Central memory CD8-positive, alpha-beta T cell (primary cell): ENCODE results near the gene NUP210.
"Not testable (repeated sequence)": the region's sequence is repeated elsewhere in the genome, so short reads cannot be mapped to it uniquely, and the experiment has no call there.

ENCODE experiments used
- ATAC-seq: fragments of 150-1000 bp; cut with Tn5 transposase; replicated peaks from 2 replicates; pipeline ENCODE4 v1.10.0; 2022; ENCODE audit warnings: mild to moderate bottlenecking, moderate FRiP score, moderate number of reproducible peaks; ENCODE audit not compliant: poor library complexity, severe bottlenecking; ENCODE audit errors: extremely low read depth
- DNase-seq, 2 donors: peaks; one replicate each; pipeline ENCODE4 v3.0.0; 2021; ENCODE audit warnings: low spot score in 2 of 2
- H3K27ac Mint-ChIP-seq: one replicate; pipeline ENCODE4 v1.8.0; 2022; ENCODE audit warnings: low read depth, mild to moderate bottlenecking, moderate library complexity, mixed read lengths
- H3K27me3 Mint-ChIP-seq: one replicate; pipeline ENCODE4 v1.8.0; 2022; ENCODE audit warnings: mixed read lengths
- H3K36me3 Mint-ChIP-seq: one replicate; pipeline ENCODE4 v1.8.0; 2022; ENCODE audit warnings: mild to moderate bottlenecking, moderate library complexity, mixed read lengths; ENCODE audit not compliant: insufficient read depth
- H3K4me1 Mint-ChIP-seq: one replicate; pipeline ENCODE4 v1.8.0; 2022; ENCODE audit warnings: mixed read lengths
- H3K4me3 Mint-ChIP-seq: one replicate; pipeline ENCODE4 v1.8.0; 2022; ENCODE audit warnings: mild to moderate bottlenecking, moderate library complexity, mixed read lengths
- H3K9me3 Mint-ChIP-seq: one replicate; pipeline ENCODE4 v1.8.0; 2022; ENCODE audit warnings: mixed read lengths

Gene NUP210

GRCh38 chr3:13452490-13453335 lies 32.6 kb upstream of the NUP210 start:
- ATAC-seq (no peak), DNase-seq (peak in 1 of 2 donors; percentile 29)
- Mint-ChIP-seq H3K9me3 (no peaks in the 10 kb centered on the region), H3K4me3 (peak overlapping the region; percentile 94), H3K36me3 (peaks cover 3% of the 10 kb centered on the region), H3K27me3 (no peaks in the 10 kb centered on the region), H3K4me1 (peaks cover 14% of the 10 kb centered on the region), H3K27ac (no peak overlapping the region)

DNA sequence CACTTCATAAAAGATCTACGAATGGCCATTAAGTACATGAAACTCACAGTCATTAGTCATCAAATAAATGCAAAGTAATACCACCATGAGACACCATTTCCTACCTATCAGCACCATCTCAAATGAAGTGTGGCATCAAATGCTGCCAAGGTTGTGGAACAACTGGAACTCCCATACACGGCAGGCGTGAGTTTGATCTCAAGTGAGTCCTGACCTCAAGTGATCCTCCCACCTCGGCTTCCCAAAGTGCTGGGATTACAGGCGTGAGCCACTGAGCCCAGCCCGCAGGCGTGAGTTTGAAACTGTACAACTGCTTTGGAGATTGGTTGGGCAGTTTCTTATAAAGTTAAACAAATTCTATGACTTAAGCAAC lies 31.2 kb upstream of the NUP210 start:
- Mint-ChIP-seq H3K27me3 (no peaks in the 10 kb centered on the region), H3K9me3 (no peaks in the 10 kb centered on the region), H3K36me3 (peaks cover 3% of the 10 kb centered on the region), H3K4me3 (peak overlapping the region; percentile 94), H3K4me1 (peaks cover 14% of the 10 kb centered on the region), H3K27ac (peak overlapping the region; percentile 74)
- ATAC-seq (peak; percentile 37), DNase-seq (no peak)

DNA sequence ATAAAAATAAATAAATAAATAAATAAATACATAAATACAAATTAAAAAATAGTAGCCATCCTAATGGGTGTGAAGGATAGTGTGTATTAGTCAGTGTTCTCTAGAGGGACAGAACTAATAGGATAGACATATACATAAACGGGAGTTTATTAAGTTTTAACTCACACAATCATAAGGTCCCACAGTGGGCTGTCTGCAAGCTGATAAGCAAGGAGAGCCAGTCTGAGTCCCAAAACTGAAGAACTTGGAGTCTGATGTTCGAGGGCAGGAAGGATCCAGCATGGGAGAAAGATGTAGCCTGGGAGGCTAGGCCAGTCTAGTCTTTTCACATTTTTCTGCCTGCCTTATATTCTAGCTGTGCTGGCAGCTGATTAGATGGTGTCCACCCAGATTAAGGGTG lies 22.8 kb upstream of the NUP210 start:
- H3K27ac Mint-ChIP-seq, H3K4me3 Mint-ChIP-seq, H3K9me3 Mint-ChIP-seq, DNase-seq, ATAC-seq, H3K27me3 Mint-ChIP-seq, H3K4me1 Mint-ChIP-seq, H3K36me3 Mint-ChIP-seq: not testable (repeated sequence)

DNA sequence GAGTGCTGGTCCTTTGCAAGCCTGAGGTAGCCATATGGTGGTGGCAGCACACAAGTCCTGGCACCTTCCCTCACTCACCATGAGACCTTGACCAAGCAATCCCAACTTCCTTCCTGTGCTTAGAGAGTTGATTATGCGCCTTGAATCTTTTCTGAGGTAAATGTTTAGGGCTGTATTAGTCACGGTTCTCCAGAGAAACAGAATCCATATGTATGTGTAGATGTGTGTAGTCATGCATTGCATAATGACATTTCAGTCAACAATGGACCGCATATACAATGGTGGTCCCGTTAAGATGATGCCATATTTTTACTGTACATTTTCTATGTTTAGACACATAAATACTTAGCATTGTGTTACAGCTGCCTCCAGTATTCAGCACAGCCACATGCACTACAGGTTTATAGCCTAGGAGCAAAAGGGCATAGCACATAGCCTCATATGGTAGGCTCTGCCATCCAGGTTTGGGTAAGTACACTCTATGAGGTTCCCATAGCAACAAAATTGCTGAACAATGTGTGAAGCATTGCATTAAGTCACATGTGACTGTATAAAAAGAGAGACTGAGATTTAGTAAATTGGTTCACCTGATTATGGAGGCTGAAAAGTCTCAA lies 20.2 kb upstream of the NUP210 start:
- no peak for DNase-seq
- Mint-ChIP-seq H3K27ac (no peak overlapping the region), H3K36me3 (peaks cover 1% of the 10 kb centered on the region), H3K27me3 (no peaks in the 10 kb centered on the region), H3K9me3 (no peaks in the 10 kb centered on the region), H3K4me3 (no peak overlapping the region), H3K4me1 (no peaks in the 10 kb centered on the region)
- no peak for ATAC-seq

DNA sequence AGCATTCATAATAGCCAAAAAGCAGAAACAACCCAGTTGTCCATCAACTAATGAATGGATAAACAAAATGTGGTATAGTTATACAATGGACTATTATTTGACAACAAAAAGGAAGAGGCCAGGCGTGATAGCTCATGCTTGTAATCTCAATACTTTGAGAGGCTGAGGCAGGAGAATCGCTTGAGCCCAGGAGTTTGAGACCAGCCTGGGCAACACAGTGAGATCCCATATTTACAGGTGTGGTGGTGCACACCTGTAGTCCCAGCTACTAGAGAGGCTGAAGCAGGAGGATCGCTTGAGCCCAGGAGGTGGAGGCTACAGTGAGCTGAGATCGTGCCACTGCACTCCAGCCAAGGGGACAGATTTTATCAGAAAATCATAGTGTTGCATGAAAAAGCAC lies 16.1 kb upstream of the NUP210 start:
- not testable (repeated sequence) for ATAC-seq, DNase-seq, H3K9me3 Mint-ChIP-seq, H3K4me1 Mint-ChIP-seq, H3K4me3 Mint-ChIP-seq, H3K27me3 Mint-ChIP-seq, H3K36me3 Mint-ChIP-seq, H3K27ac Mint-ChIP-seq

DNA sequence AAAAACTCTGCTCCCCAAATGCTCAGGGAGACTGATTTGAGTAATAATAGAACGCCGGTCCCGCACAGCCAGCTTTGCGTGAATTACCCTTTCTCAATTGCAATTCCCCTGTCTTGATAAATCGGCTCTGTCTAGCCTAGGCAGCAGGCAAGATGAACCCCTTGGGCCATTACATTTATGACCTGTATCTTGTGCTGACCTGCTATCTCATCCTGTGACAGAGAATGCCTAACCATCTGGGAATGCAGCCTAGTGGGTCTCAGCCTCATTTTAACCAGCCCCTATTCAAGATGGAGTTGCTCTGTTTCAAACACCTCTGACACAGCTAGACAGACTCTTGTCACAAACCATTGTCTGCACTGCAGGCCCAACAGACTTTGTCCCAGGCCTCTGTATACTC lies 13.8 kb upstream of the NUP210 start:
- no peaks in the 10 kb centered on the region for H3K27me3 Mint-ChIP-seq
- no peak overlapping the region for H3K27ac Mint-ChIP-seq
- ATAC-seq = no peak

DNA sequence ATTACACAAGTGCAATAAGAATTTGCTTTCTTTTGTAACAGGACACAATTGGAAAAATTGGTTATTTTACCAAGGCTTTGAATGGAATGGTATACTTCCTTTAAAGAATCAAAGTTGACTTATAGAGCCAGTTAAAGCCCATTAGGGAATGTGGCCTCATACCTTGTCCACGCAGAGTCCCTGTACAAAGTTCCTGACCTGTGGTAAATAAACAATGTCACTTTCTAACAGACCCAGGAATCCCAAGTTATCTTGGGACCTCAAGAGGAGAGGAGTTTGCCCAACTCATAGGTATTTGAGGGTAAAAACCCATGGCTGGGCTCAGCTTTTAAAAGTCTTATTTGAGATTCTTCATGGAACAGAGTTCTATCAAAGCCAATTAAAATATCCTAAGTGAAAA lies 12.0 kb upstream of the NUP210 start:
- ATAC-seq (no peak), DNase-seq (no peak)
- peaks cover 7% of the 10 kb centered on the region for H3K4me1 Mint-ChIP-seq
- no peaks in the 10 kb centered on the region for H3K9me3 Mint-ChIP-seq
- no peaks in the 10 kb centered on the region for H3K27me3 Mint-ChIP-seq
- no peak overlapping the region for H3K4me3 Mint-ChIP-seq
- no peaks in the 10 kb centered on the region for H3K36me3 Mint-ChIP-seq
- H3K27ac Mint-ChIP-seq = no peak overlapping the region

More for the DNA sequence above, 13.8 kb upstream of the NUP210 start:
- DNase-seq = no peak
- Mint-ChIP-seq H3K4me3 (no peak overlapping the region), H3K9me3 (no peaks in the 10 kb centered on the region), H3K4me1 (no peaks in the 10 kb centered on the region), H3K36me3 (no peaks in the 10 kb centered on the region)

- not testable (repeated sequence) for H3K36me3 Mint-ChIP-seq, ATAC-seq, H3K4me1 Mint-ChIP-seq, DNase-seq, H3K4me3 Mint-ChIP-seq, H3K9me3 Mint-ChIP-seq, H3K27ac Mint-ChIP-seq, H3K27me3 Mint-ChIP-seq
These were observed 10.3 kb upstream of the NUP210 start for GRCh38 chr3:13430411-13430875.

GRCh38 chr3:13429631-13430291 lies 9.6 kb upstream of the NUP210 start:
- Mint-ChIP-seq H3K27ac (no peak overlapping the region), H3K9me3 (no peaks in the 10 kb centered on the region), H3K27me3 (no peaks in the 10 kb centered on the region), H3K4me3 (no peak overlapping the region), H3K36me3 (no peaks in the 10 kb centered on the region), H3K4me1 (peaks cover 7% of the 10 kb centered on the region)
- ATAC-seq = no peak
- no peak for DNase-seq

DNA sequence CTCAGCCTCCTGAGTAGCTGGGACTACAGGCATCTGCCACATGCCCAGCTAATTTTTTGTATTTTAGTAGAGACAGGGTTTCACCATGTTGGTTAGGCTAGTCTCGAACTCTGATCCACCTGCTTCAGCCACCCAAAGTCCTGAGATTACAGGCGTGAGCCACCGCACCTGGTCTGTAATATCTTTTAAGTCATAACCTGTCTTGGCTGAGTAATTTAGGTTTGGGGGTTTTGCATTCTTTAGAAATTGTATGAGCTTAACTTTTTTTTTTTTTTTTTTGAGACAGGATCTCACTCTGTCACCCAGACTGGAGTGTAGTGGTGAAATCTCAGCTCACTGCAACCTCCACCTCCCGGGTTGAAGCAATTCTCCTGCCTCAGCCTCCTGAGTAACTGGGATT lies 8.6 kb upstream of the NUP210 start:
- H3K27ac Mint-ChIP-seq = peak overlapping the region; percentile 42
- H3K36me3 Mint-ChIP-seq, H3K4me1 Mint-ChIP-seq, H3K4me3 Mint-ChIP-seq, DNase-seq, H3K27me3 Mint-ChIP-seq, ATAC-seq, H3K9me3 Mint-ChIP-seq: not testable (repeated sequence)

DNA sequence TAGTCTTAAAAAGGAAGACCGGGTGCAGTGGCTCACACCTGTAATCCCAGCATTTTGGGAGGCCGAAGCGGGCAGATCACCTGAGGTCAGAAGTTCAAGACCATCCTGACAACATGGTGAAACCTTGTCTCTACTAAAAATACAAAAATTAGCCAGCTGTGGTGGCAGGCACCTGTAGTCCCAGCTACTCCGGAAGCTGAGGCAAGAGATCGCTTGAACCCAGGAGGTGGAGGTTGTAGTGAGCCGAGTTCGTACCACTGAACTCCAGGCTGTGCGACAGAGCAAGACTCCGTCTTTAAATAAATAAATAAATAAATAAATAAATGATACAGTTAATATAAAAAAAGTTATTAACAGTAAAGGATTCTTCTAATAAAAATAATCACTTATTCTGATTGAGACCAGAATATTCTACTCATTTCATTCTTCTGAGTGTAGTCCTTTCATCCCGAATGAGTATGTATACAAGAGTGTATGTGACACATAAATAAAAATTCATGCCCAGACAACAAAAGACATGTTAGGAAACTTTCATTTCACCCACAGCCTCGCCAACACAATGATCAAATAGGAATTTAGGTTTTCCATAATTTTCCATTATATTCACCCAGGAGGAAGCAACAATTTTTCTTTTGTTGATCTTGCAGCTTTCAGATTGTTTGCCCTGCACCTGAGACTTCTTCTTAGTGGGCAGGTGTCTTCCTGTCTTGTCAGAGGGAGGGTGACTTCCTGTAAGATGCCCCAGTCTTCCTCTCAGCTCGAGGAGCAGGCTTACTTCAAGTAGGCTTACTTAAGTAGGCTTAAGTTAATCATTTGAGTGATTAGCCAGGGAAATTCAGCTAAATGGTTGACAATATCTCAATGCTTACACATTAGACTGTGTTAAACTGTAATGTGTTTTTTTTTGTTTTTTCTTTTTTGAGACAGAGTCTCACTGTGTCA lies 7.8 kb upstream of the NUP210 start:
- Mint-ChIP-seq H3K4me1 (peaks cover 7% of the 10 kb centered on the region), H3K27ac (peak overlapping the region; percentile 42), H3K27me3 (no peaks in the 10 kb centered on the region), H3K4me3 (peak overlapping the region; percentile 41), H3K9me3 (no peaks in the 10 kb centered on the region), H3K36me3 (no peaks in the 10 kb centered on the region)
- DNase-seq (no peak), ATAC-seq (peak; percentile 93)

DNA sequence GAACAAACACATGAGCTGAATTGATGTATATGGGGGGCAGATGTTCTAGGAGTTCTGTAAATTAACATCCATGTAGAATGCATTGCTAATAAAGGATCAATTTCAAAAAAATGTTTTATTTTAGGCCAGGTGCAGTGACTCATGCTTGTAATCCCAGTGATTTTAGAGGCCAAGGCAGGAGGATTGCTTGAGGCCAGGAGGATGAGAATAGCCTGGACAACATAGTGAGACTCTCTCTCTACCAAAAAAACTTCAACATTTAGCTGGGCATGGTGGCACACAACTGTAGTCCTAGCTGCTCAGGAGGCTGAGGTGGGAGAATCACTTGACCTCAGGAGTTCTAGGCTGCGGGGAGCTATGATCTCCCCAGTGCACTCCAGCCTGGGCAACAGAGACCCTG lies 6.5 kb upstream of the NUP210 start:
- Mint-ChIP-seq H3K4me3 (no peak overlapping the region), H3K4me1 (peaks cover 15% of the 10 kb centered on the region), H3K27me3 (no peaks in the 10 kb centered on the region), H3K36me3 (no peaks in the 10 kb centered on the region), H3K27ac (no peak overlapping the region), H3K9me3 (no peaks in the 10 kb centered on the region)
- DNase-seq = no peak
- ATAC-seq = no peak
